Peyer's patch (tissue), 4 donors: ENCODE results near the gene KAZN. TPM values are rescaled to one million over a fixed set of nuclear protein-coding genes. Genes with fewer than 3 reads are reported as not detected.

Experiments used
- DNase-seq, 3 donors: peaks; one replicate each; pipeline ENCODE4 v3.0.0-alpha.2; 2017 to 2019
- H3K27ac ChIP-seq, 4 donors: fragments of 200-600 bp; sonication (generic); one replicate each; pipeline ENCODE4 v1.5.1; 2016 to 2019
- H3K27me3 ChIP-seq, 2 donors: fragments of 200-600 bp; sonication (generic); one replicate each; pipeline ENCODE4 v1.5.1; 2019
- H3K36me3 ChIP-seq, 3 donors: fragments of 200-600 bp; sonication (generic); one replicate each; pipeline ENCODE4 v1.5.1; 2016 to 2019
- H3K4me1 ChIP-seq, 4 donors: fragments of 200-600 bp; sonication (generic); one replicate each; pipeline ENCODE4 v1.5.1; 2016 to 2019
- H3K4me3 ChIP-seq, 4 donors: fragments of 200-600 bp; sonication (generic); 1 replicate in 3 of 4; 2 replicates in 1 of 4; pipeline ENCODE4 v1.5.1; 2016 to 2019; ENCODE audit warnings: mild to moderate bottlenecking in 1 of 4
- H3K9me3 ChIP-seq, 4 donors: fragments of 200-600 bp; sonication (generic); one replicate each; pipeline ENCODE4 v1.5.1; 2016 to 2019; ENCODE audit warnings: mild to moderate bottlenecking in 1 of 4
- POLR2A ChIP-seq, 2 donors: fragments of 450-650 bp; IDR thresholded peaks; one replicate each; pipeline ENCODE4 v1.5.1; 2017; ENCODE audit warnings: antibody characterized with exemption in 2 of 2, mild to moderate bottlenecking in 2 of 2, moderate library complexity in 2 of 2
- total RNA-seq, 4 donors: library from RNA; depleted of rRNA; stranded (reverse); fragments of >200 nt; gene quantifications; one replicate each; pipeline ENCODE4 v1.1.0, GENCODE V29; 2016
- TF ChIP-seq, protein P1 (sequence below), 6 experiments: fragments of 450-650 bp in 4 of 6; fragments of 200-600 bp in 2 of 6; sonication (generic) in 1 of 6; IDR thresholded peaks; one replicate each; pipeline ENCODE4 v1.5.1; 2017 to 2019; ENCODE audit warnings: antibody characterized with exemption in 6 of 6, mild to moderate bottlenecking in 3 of 6, moderate library complexity in 1 of 6

KAZN gene
- total RNA-seq, 4 donors from 2014 or later: 14.9 to 25.5 (median 21.7) TPM

DNA sequence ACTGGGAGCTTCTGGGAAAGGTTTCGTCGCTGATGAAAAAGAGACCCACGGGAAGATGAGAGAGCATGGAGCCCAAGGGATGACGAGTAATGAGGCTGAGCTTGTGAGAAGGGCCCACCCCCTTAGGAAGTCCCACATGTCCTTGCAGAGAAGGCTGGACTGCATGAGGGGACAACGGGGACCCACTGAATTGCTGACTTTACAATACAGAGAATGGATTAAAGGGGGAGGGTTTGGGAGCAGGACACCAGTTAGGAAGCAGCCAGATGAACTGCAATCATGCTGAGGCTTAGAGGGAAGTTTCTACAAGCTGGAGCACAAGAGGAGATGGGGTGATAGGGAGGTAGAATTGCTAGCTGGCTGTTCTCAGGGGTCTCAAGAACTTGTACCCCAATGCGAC, 549.5 kb downstream of the KAZN start:
- no peak for DNase-seq
- Histone ChIP-seq H3K9me3 (no peaks in the 10 kb centered on the region), H3K36me3 (no peaks in the 10 kb centered on the region), H3K27ac (no peak overlapping the region), H3K4me1 (peaks cover 0 to 12% (median 0%) of the 10 kb centered on the region in 4 donors), H3K4me3 (no peak overlapping the region), H3K27me3 (no peaks in the 10 kb centered on the region)
- no peak for TF ChIP-seq POLR2A (IDR thresholded peaks at IDR 0.05)
- TF ChIP-seq, protein P1, sequence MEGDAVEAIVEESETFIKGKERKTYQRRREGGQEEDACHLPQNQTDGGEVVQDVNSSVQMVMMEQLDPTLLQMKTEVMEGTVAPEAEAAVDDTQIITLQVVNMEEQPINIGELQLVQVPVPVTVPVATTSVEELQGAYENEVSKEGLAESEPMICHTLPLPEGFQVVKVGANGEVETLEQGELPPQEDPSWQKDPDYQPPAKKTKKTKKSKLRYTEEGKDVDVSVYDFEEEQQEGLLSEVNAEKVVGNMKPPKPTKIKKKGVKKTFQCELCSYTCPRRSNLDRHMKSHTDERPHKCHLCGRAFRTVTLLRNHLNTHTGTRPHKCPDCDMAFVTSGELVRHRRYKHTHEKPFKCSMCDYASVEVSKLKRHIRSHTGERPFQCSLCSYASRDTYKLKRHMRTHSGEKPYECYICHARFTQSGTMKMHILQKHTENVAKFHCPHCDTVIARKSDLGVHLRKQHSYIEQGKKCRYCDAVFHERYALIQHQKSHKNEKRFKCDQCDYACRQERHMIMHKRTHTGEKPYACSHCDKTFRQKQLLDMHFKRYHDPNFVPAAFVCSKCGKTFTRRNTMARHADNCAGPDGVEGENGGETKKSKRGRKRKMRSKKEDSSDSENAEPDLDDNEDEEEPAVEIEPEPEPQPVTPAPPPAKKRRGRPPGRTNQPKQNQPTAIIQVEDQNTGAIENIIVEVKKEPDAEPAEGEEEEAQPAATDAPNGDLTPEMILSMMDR (IDR thresholded peaks at IDR 0.05): no peak

DNA sequence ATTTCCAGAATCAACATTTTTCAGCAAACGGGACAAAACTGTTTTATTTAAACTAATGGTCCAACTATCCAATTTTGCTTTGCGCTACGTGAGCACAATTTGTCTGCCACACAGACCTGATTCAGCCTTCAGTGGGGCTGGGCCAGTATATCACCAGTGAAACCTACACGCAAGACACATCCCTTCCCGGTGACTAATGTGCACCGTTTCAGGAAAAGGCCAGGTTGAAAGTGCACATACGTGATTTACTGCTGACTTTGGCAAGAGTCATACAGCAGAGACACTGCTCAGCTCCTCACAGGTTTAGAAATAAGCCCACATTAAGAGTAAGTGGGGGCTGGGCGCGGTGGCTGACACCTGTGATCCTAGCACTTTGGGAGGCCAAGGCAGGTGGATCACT, 550.0 kb downstream of the KAZN start:
- peaks cover 0 to 12% (median 1%) of the 10 kb centered on the region in 4 donors for H3K4me1 ChIP-seq
- no peak overlapping the region for H3K27ac ChIP-seq
- H3K36me3 ChIP-seq: no peaks in the 10 kb centered on the region
- H3K9me3 ChIP-seq: no peaks in the 10 kb centered on the region
- no peak for DNase-seq
- no peaks in the 10 kb centered on the region for H3K27me3 ChIP-seq
- TF ChIP-seq POLR2A (IDR thresholded peaks at IDR 0.05): no peak
- TF ChIP-seq, protein P1 (IDR thresholded peaks at IDR 0.05): no peak
- no peak overlapping the region for H3K4me3 ChIP-seq

DNA sequence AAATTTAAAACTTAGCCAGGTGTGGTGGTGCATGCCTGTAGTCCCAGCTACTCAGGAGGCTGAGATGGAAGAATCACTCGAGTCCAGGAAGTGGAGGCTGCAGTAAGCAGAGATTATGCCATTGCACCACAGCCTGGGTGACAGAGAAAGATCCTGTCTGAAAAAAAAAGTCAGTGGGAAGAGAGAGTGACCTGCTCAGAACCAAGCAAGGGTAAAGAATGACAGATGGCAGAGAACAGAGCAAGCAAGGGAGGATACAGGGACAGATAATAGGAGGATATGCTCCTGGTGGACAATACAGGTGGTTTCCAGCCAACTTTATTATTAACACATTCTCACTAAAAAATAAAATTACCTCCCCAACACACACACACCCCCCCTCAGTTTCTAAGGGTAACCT, 550.5 kb downstream of the KAZN start:
- DNase-seq: no peak
- TF ChIP-seq, protein P1 (IDR thresholded peaks at IDR 0.05): no peak
- TF ChIP-seq POLR2A (IDR thresholded peaks at IDR 0.05): no peak
- Histone ChIP-seq H3K4me1 (peaks cover 0 to 12% (median 3%) of the 10 kb centered on the region in 4 donors), H3K36me3 (no peaks in the 10 kb centered on the region), H3K27ac (no peak overlapping the region), H3K9me3 (no peaks in the 10 kb centered on the region), H3K4me3 (no peak overlapping the region), H3K27me3 (no peaks in the 10 kb centered on the region)

DNA sequence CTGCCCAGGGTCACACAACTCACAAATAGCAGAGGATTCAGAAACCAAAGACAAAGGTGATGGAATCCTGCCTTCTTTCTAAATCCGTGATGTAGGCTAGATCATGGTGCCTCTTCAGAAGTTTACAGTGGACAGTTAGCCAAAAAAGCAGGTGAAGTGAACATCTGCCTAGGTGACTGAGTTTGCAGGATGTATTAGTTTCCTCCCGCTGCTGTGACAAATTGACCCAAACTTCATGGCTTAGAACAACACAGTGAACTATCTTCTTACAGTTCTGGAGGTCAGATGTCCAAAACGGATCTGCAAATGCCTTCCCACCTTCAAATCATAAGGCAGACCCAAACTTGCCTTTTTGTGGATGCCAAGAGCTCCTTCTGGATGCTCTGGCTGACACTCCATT, 551.9 kb downstream of the KAZN start:
- Histone ChIP-seq H3K36me3 (no peaks in the 10 kb centered on the region), H3K4me3 (no peak overlapping the region), H3K9me3 (no peaks in the 10 kb centered on the region), H3K27ac (no peak overlapping the region), H3K4me1 (peaks cover 0 to 23% (median 3%) of the 10 kb centered on the region in 4 donors), H3K27me3 (no peaks in the 10 kb centered on the region)
- no peak for DNase-seq
- no peak for TF ChIP-seq POLR2A (IDR thresholded peaks at IDR 0.05)

DNA sequence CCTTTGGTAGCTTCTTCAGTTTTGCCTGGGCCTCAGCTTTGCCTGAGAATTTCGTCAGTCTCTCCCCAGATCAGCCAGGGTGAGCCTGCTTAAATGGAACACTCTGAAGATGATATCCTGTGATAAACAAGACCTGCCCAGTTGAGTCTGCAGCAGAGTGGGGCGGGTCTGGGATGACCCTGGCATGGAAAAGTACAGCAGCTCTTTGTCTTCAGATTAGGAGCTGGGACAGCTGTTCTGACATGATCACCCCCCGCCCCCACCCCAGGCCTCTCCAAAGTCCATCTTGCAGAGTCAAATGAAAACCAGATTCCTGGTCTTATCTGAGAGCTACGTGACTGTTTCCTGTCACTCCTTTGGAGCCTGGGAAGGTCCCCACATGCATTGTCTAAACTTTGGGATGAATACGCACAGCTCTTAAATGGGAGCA, 552.9 kb downstream of the KAZN start:
- no peaks in the 10 kb centered on the region for H3K36me3 ChIP-seq

DNA sequence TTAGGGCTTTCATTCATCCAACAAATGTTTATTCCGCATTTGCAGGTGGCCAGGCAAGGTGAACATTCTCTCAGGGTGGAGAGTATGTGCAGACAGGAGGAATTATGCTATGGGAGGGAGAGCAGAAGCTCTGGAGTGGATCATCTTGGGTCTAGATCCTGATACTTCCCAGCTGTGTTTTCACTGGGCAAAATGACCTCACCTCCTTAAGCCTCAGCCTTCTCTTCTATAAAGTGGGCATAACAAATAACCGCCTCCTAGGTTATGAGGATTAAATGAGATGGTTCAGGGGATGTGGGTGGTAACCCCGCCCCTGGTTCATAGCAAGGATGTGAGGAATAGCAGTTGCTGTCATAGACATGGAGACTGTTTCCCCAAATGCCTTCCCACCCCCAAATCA, 553.4 kb downstream of the KAZN start:
- Histone ChIP-seq H3K36me3 (no peaks in the 10 kb centered on the region), H3K9me3 (no peaks in the 10 kb centered on the region), H3K27ac (peak overlapping the region in 2 of 4 donors; percentile 96), H3K4me1 (peaks cover 0 to 38% (median 3%) of the 10 kb centered on the region in 4 donors), H3K27me3 (no peaks in the 10 kb centered on the region), H3K4me3 (peak overlapping the region in 2 of 4 donors; percentile 91)
- DNase-seq: no peak
- TF ChIP-seq, protein P1 (IDR thresholded peaks at IDR 0.05): no peak
- no peak for TF ChIP-seq POLR2A (IDR thresholded peaks at IDR 0.05)

More for the DNA sequence above, 552.9 kb downstream of the KAZN start:
- no peak for DNase-seq
- H3K9me3 ChIP-seq: no peaks in the 10 kb centered on the region
- no peaks in the 10 kb centered on the region for H3K27me3 ChIP-seq
- no peak overlapping the region for H3K27ac ChIP-seq
- peaks cover 0 to 33% (median 3%) of the 10 kb centered on the region in 4 donors for H3K4me1 ChIP-seq
- TF ChIP-seq, protein P1 (IDR thresholded peaks at IDR 0.05): no peak
- no peak for TF ChIP-seq POLR2A (IDR thresholded peaks at IDR 0.05)
- no peak overlapping the region for H3K4me3 ChIP-seq
